GM19351 (cell line): ENCODE data around the gene LPXN.

Experiments
- ATAC-seq: cut with Tn5 transposase; IDR thresholded peaks from one replicate; pipeline ENCODE4 v1.9.1; 2021; ENCODE audit warnings: mild to moderate bottlenecking, moderate library complexity; ENCODE audit not compliant: unreplicated experiment

LPXN gene

DNA sequence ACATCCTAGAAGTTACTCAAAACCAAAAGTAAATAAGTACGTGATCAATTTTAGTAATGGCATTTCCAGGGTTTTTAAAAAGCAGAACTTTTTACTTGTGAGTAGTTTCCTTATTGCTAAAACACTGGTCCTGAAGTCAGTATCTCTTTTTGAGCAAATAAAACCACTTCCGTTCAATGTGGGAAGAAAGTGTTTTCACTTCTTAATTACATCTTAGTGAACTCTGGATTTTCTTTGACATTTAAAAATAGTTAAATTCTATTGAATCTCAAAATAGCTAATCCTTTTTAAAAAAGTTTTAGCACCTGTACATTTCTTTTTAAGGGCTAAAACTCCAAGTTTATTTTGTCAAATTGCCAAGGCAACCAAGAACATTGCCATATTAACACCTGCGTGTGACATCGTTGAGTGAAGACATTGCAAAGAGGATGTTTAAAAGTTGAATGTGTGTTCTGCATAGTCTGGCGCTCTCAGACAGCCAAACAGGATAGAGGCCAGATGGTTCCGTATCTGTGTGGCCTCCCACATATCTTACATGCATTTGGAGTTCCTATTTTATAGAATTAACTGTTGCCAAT lies 50.5 kb downstream of the LPXN start:
- peak; percentile 88 for ATAC-seq

DNA sequence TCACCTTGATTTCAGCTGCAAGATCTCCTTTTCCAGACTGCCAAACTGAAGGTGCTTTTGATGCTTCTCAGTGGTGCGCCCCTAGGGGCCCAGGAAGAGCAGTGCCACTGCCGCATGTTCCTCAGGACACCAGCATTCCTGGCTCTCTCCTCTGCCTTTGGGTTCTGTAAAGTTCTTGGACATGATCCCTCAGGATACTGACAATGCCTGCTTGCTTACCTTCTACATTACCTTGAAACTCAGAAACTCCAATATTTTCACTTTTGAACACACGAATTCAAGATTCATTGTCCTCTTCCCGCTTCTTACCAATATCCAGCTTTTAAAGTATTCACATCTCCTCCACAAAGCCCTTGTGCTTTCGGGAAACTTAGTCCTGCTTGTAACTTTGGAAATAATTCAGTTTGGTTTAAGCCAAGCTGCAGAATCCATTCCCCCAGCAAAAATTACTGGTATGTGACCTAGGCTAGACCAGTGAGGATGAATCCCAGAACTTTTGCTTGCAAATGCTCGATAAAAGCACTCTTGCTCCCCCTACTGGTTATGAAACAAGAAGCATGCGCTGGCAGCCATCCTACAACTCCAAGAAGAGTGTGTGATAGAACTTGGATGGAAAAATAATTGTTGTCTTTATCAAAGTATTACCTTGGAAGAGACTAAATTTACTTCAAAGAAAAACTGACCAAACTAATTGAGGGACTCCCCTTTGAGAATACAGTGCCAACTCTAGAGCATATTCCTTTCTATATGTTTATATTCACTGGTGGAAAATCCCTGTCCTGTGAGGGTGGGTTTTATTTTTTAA lies 51.2 kb downstream of the LPXN start:
- ATAC-seq: peak; percentile 25

DNA sequence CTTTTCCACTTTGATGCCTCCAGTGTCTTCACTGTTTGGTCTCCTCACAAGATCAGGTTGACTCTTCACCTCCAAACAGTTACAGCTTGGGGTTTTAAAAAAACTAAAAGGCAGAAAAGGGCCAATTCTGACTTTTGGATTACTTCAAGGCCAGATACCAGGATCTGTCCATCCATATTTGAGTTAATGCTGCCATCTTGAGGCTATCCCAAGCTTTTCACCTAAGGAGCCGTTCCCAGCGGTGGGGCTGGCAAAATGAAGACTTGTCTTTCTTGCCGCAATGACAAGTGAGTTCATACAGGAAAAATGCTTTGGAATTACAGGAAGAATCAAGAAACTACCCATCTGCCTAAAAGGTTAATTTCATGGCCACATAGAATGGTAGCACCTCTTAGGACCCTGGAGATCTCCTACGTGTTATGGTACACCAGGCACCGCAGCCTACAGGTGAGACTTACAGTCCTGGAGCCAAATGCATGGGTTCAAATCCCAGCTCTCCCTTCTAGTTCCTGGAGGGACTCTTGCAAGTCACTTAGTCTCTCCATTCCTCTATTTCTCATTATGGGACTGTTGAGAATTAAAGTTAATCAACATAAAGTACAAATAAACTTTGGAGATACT lies 61.8 kb downstream of the LPXN start:
- ATAC-seq: peak; percentile 73

DNA sequence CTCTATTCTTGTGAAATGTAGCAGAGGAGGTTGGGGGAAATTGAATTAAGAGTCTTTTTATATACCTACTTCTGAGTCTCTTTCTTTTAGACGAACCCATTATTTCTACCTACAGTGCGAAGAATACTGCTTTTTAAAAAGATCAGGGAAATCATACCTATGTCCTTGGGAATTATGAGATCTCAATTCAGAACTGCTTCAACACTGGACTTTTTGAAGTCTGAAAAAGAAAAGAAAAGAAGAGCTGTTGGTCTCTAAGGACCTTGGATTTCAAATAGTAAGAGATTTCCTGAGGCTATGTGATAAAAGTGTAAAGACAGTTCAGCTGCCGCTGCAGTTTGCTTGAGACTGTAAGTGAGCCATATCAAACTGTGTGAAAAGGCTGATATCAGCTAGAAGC lies 64.0 kb downstream of the LPXN start:
- ATAC-seq: no peak

DNA sequence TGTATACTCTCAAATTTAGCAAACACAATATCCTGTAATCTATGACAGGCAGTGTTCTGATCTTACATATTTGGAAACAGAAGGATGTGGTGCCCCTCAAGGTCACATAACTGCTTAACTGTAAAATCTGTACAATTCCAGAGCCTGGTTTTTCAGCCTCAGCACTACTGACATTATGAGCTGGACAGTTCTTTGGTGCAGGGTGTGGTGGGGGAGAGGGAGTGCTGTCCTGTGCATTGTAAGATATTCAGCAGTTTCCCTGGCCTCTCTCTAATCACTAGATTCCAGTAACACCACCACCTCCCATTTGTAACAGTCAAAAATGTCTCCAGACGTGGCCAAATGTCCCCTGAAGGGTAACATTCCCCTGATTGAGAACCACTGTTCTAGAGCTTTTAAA lies 65.9 kb downstream of the LPXN start:
- ATAC-seq: no peak

DNA sequence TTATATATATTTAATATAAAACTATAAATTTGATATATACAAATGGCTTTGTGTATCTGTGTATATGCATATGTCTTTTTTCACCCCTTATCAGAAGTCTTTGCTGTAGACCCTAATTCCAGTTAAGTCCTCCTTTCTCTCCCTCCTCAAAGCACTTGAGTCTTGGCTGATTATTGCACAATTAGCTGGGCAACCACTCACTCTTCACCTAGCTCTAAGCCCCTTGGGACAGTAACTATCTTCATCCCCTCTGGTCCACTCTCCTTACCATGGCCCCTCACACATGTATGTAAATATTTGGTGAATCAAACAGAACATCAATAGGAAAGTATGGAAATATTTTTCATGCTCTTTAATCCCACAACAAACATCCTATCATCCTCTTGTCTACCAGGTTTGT lies 66.8 kb downstream of the LPXN start:
- ATAC-seq: no peak

DNA sequence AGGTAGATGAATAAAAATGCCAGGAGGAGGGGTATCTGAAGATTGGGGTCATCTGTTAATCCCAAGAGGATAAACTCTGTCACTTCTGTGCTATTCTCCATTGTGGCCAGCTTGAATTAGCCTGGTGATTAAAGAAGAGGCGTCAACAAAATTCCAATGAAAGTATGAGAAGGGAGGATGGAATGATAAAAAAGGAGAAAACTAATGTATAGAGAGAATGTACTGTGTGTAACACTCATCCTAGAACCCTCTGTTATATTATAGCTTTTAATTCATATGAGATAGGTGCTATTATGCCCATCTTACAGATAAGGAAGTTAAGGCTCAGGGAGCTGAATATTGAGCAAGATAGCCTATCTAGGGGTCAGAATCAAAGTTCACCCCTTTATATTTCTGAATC lies 67.7 kb downstream of the LPXN start, which contains the start of gene OR5B21:
TSS of gene OR5B21 (minus strand) at position 101 of the 400 bp plus-strand sequence. CDS start at position 101, 0 bp downstream.
- no peak for ATAC-seq

DNA sequence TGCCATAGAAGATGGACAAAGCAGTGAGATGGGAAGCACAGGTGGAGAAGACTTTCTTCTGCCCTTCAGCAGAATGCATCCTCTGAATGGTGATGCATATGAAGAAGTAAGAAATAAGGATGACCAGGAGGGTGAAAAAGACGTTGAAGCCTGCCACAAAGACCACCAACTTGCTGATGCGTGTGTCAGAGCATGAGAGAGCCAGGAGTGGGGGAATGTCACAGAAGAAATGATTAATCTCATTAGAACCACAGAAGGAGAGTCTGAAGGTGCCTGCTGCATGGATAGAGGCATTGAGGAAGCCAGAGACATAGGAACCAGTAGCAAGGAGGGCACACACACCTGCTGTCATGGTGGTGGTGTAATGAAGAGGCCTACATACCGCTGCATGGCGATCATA lies 68.3 kb downstream of the LPXN start:
- ATAC-seq: no peak

DNA sequence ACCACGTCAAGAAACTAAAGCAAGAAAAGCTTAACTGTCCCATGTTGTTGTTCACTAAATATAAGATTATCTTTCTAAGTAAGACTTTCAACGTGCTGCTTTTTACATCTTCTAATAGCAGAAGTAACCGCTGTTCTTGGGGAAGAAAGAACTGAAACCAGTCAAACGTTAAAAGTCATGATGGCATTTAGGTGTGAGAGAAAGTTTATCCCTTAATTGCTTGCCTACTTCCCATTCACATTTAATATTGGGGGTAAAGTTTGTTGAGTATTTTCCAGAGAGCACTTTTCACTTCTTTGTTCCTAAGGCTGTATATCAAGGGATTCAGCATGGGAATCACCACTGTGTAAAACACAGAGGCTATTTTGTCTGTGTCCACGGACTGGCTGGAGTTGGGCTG lies 68.7 kb downstream of the LPXN start:
- ATAC-seq: peak; percentile 53

DNA sequence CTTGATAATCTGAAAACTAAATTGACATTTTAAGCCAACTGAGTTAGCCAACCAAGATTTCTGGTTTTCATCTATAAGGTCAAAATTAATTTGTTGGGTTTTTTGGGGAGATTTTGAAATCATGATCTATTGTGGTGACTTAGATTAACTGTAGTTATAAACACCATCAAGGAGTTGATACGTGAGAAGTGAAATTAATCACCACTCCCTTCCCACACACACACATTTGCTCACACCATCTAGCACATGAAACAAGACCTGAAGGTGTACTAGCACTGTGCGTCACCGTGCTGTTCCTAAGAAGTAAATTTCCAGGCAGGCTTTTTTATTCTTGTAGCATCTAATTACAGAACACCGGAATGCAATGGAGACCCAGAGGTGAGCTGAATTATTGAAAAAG lies 69.8 kb downstream of the LPXN start:
- no peak for ATAC-seq

DNA sequence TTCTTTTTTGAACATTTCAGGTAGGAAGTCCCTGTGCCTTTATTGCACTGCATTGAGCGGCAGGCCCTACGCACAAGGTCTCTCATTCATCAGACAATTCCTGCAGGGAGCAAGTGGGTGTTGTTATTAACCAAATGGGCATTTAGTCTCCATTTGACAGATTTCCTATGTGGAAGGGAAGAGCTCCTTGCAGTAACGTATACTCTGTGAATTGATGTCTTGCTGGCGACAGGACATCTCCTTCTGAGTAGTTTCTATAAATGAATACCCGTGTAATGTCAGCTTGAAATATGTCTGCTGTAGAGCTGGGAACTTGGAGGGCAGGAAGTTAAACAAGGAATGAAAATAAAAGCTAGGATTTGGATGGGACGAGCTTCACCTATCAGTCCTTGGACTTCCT lies 71.4 kb downstream of the LPXN start:
- no peak for ATAC-seq

DNA sequence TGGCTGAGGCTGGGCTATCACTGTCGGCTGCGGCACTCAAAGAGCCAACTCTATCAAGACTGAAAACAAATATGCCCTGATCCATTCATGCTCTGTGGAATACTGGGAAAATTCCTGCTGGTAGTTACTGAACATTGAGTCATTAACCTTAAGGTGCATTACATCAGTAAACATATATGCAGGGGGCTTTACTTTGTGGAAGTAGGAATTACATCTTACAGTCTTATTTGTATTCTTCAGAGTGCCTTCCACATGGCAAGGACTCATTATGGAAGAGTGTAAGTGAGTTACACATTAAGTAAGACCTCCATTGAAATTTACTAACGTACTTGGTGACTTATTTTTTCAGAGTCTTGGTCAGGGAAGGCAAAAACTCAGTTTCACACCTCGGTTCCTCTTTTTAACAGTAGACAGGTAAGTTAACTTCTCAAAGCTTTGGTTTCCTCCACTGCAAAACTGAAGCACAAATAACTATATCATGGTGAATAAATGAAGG lies 72.2 kb downstream of the LPXN start:
- peak; percentile 92 for ATAC-seq

DNA sequence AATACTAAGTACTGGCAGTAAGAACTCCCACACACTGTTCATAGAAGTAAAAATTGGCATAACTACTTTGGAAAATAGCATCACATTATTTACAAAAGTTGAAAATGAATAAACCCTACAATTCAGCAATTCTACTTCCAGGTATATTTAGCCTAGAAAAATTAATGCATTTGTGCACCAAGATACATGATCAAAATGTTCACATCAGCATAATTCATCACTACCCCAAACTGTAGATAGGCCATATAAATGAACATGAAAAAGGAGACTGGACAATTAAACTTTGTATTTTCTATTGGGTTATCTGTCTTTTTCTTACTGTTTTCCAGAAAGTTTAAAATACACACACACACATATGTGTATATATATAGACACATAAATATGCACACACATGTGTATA lies 73.7 kb downstream of the LPXN start:
- no peak for ATAC-seq

DNA sequence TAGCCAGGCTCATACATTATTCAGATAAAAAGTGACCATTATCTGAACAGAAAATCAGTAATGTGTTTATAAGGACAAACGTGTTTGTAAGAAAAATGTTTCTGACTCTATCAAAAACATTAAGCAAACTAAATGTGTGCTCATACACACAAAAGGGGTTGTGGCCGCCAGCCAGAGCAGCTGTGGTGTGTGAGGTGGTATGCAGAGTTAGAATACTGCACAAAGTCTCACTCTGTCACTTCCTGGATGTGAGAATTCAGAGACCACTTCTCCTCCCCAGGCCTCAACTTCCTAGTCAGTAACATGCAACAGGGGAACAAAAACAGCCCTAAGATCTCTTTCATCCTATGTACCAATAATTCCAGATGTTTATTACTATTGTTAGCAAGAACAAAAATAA lies 77.2 kb downstream of the LPXN start:
- no peak for ATAC-seq

DNA sequence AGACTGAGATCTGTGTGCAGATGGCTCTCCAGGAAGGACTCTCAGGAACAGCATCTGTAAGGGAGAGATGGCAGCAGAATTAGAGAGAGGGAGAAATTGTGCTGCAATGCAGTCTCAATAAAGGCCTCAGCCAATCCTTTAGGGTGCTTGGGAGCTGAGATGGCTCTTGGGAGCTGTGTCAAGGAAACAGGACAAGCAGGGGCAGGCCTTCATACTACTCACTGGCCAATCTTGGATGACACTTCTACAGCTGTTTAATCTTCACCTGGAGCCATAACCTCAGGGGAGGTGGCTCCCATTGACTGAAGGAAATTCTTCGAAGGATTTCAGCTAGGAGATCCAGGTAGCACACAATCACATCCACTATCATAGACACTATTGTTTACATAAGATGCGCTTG lies 77.7 kb downstream of the LPXN start:
- ATAC-seq: no peak

DNA sequence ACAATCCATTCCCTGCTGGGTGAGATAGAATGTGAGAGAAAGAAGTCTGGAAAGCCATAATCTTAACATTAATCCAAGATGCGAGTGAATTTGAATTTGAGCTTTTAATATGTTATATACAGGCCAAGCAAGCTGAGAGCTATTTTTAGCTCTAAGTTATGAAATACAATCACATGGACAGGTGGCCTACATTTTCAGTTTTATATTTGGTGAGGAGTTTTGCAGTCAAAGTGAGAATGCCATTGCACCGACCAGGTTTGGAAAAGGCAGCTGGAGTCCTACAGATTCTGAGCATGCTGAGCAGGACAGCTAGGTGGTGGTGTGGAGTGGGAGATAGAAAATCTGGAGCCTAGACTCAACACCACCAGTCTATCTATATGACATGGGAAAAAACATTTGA lies 79.8 kb downstream of the LPXN start:
- ATAC-seq: peak; percentile 42

DNA sequence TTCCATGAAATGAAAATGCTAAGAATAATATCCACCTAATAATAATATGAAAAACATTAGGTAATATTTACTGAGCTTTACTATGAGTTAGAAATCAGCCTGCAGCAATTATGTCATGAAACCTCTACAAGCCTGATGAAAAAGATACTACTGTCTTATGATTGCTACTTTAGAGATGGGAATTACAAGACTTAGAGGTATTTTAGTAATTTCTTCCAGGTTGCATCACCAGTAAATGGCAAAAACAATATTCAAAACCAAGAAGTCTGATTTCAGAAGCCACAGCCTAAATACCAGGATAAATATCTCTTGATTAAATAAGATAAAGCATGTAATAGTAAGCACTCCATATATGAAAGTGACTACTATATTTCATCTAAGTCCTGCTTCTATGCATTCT lies 81.6 kb downstream of the LPXN start:
- no peak for ATAC-seq

DNA sequence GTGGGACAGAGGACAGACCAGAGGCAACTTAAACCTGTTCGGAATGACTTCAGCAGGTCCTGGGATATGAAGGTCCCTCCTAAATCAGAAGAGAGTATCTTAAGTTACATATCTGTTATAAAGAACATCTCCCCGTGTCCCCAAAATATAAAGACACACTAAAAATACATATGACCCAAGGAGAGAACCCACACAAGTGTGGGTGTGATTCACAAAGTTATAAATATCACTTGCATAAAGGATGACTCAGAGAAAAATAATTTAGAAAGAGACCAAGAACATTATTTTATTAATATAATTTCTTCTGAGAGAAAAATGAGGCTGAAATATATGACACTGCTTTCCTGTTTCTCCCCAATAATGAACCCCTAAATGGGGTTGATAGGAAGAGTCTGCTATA lies 82.0 kb downstream of the LPXN start:
- no peak for ATAC-seq

DNA sequence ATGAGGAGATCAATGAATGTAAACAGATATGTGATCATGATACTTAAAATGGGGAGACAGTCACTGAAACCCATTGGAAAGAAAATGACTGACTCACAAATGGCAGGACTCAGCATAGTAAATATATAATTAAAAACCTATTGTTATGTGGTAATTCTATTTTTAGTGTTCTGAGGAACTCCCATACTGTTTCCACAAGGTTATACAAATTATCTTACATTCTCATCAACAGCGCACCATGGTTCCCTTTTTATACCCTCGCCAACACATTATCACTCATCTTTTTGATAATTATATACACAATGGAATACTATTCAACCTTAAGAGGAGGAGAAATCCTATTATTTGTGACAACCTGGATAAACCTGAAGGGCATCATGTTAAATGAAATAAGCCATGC lies 84.8 kb downstream of the LPXN start:
- ATAC-seq: no peak

DNA sequence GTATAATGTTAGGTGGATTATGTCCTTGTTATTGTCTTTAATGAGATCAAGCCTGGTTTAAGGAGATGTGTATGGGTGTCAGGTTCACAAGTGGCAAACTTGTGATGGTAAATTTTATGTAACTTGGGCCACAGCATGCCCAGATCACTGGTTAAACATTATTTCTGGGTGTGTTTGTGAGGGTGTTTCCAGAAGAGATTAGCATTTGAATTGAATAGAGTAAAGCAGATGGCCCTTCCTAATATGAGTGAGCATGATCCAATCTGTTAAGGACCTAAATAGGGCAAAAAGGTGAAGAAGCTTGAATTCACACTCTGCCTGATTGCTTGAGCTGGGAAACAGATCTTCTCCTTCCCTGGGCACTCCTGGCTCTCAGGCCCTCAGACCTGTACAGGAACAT lies 88.5 kb downstream of the LPXN start:
- ATAC-seq: no peak

DNA sequence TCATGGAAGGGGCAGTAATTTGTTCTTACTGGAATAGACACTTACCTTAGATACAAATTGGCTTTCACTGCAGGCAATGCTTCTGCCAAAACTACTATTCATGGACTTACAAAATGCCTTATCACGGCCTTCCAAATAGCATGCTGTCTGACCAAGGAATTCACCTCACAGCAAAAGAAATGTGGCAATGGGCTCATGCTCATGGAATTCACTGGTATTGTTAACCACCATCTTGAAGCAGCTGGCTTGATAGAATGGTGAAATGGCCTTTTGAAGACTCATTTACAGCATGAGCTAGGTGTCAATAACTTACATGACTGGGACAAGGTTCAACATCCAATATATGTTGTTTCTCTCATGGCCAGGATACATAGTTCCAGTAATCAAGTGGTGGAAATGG lies 89.7 kb downstream of the LPXN start:
- no peak for ATAC-seq
